K562 (cell line): ENCODE measurements around the gene OTULIN. TPM values are rescaled to one million over a fixed set of nuclear protein-coding genes. Genes with fewer than 3 reads are reported as not detected.

Experiments used
- ATAC-seq: fragments of 200-7000 bp; cut with Tn5 transposase; 3 replicates; pipeline ENCODE4 v1.9.1; 2020; ENCODE audit warnings: moderate library complexity
- BruUV-seq: library from RNA; stranded (reverse); fragments of 400-500 nt; replicated peaks from 2 replicates; lab custom pipeline; 2021; lab: Mats Ljungman, UMichigan
- CTCF ChIA-PET: fragments of 300-600 bp; formaldehyde crosslinking; extraction: SDS; loops from one replicate; lab custom pipeline; 2021; ENCODE audit warnings: low intra/inter-chr PET ratio; lab: Yijun Ruan, JAX
- POLR2A ChIA-PET: fragments of 300-600, 350-650 bp; sonication (Branson Sonifier 250); formaldehyde crosslinking; extraction: SDS; loops from one replicate; lab custom pipeline; 2021; ENCODE audit warnings: antibody characterized with exemption, inconsistent platforms; lab: Yijun Ruan, JAX
- DNase-seq, 4 experiments: peaks; one replicate each; pipeline versions ENCODE4 v3.0.0 to v3.0.0-alpha.2; 2011 to 2018; ENCODE audit warnings: low spot score in 3 of 4, mixed read lengths in 3 of 4; ENCODE audit errors: extremely low read depth in 1 of 4
- FAIRE-seq: peaks from 2 replicates; lab custom pipeline; 2011; peaks lifted over from hg19 to GRCh38; lab: Jason Lieb, UNC
- H2AFZ ChIP-seq: 2 replicates; pipeline ENCODE4 v1.6.0; 2011; ENCODE audit warnings: low read depth, low read length, control low read depth, inconsistent platforms
- H3K27ac ChIP-seq: fragments of 200-600 bp; 3 replicates; pipeline ENCODE4 v1.8.0; 2011; ENCODE audit warnings: low read depth, mild to moderate bottlenecking, control low read depth, inconsistent platforms, low read length, moderate library complexity, mixed read lengths; ENCODE audit errors: extremely low read depth
- H3K27me3 ChIP-seq, 2 experiments: fragments of 300-600 bp in 1 of 2; 2 replicates in 1 of 2; 3 replicates in 1 of 2; pipeline versions ENCODE4 v1.6.0 to v1.8.0; 2011; ENCODE audit warnings: inconsistent platforms in 2 of 2, low read length in 2 of 2, mild to moderate bottlenecking in 1 of 2, mixed read lengths in 1 of 2, moderate library complexity in 1 of 2; ENCODE audit not compliant: control insufficient read depth in 2 of 2, insufficient read depth in 2 of 2
- H3K36me3 ChIP-seq: fragments of 300-600 bp; 3 replicates; pipeline ENCODE4 v1.8.0; 2011; ENCODE audit warnings: mild to moderate bottlenecking, low read length, inconsistent platforms; ENCODE audit not compliant: control insufficient read depth, insufficient read depth
- H3K4me1 ChIP-seq, 2 experiments: fragments of 200-600 bp in 1 of 2; replicated peaks in 1 of 2; 2 replicates in 1 of 2; 3 replicates in 1 of 2; pipeline versions ENCODE4 v1.5.1 to v1.8.0; 2011; ENCODE audit warnings: inconsistent platforms in 2 of 2, low read length in 2 of 2, mild to moderate bottlenecking in 1 of 2, mixed read lengths in 1 of 2, moderate library complexity in 1 of 2; ENCODE audit not compliant: control insufficient read depth in 2 of 2, insufficient read depth in 2 of 2
- H3K4me2 ChIP-seq: 2 replicates; pipeline ENCODE4 v1.6.1; 2011; ENCODE audit warnings: low read length, control low read depth, inconsistent platforms, mixed read lengths; ENCODE audit not compliant: insufficient read depth
- H3K4me3 ChIP-seq: fragments of 200-600 bp; sonication (generic), shearing (Covaris generic); 2 replicates; pipeline ENCODE4 v1.5.1; 2016; ENCODE audit warnings: control low read depth, inconsistent platforms
- H3K79me2 ChIP-seq: fragments of 200-600 bp; 3 replicates; pipeline ENCODE4 v1.8.0; 2011; ENCODE audit warnings: low read length, inconsistent platforms; ENCODE audit not compliant: control insufficient read depth, insufficient read depth
- H3K9ac ChIP-seq, 2 experiments: 2 replicates each; pipeline versions ENCODE4 v1.6.0 to v1.6.1; 2011; ENCODE audit warnings: low read depth in 2 of 2, low read length in 2 of 2, control low read depth in 1 of 2, inconsistent platforms in 1 of 2, mild to moderate bottlenecking in 1 of 2, mixed read lengths in 1 of 2; ENCODE audit not compliant: insufficient read depth in 1 of 2
- H3K9me1 ChIP-seq: one replicate; pipeline ENCODE4 v1.6.0; 2011; ENCODE audit warnings: inconsistent platforms, mild to moderate bottlenecking, low read length, moderate library complexity; ENCODE audit not compliant: control insufficient read depth, insufficient read depth
- H3K9me3 ChIP-seq: replicated peaks from 2 replicates; pipeline ENCODE4 v1.5.1; 2011; ENCODE audit warnings: low read depth, low read length, inconsistent platforms; ENCODE audit not compliant: control insufficient read depth, insufficient read depth
- H4K20me1 ChIP-seq: replicated peaks from 2 replicates; pipeline ENCODE4 v1.6.1; 2011; ENCODE audit warnings: low read length, inconsistent platforms, mixed read lengths; ENCODE audit not compliant: control insufficient read depth, insufficient read depth
- CEBPG ChIP-seq, 3 experiments: fragments of 200-800 bp in 1 of 3; sonication (Bioruptor generic) in 1 of 3; sonication (generic) in 1 of 3; formaldehyde crosslinking in 1 of 3; IDR thresholded peaks in 2 of 3; conservative IDR thresholded peaks in 1 of 3; 2 replicates each; pipeline versions ENCODE4 v1.6.1 to v1.8.0; 2016 to 2022; ENCODE audit warnings: missing compliant biosample characterization in 2 of 3, missing genetic modification characterization in 2 of 3, mild to moderate bottlenecking in 1 of 3, missing genetic modification reagents in 1 of 3
- E2F6 ChIP-seq, 2 experiments: IDR thresholded peaks; 2 replicates each; pipeline ENCODE4 v1.6.1; 2011; ENCODE audit warnings: borderline replicate concordance in 1 of 2, control low read depth in 1 of 2, low read depth in 1 of 2, low read length in 1 of 2, mild to moderate bottlenecking in 1 of 2, mixed read lengths in 1 of 2, moderate library complexity in 1 of 2; ENCODE audit not compliant: insufficient read depth in 1 of 2, insufficient read length in 1 of 2, poor library complexity in 1 of 2, severe bottlenecking in 1 of 2; ENCODE audit errors: extremely low read depth in 1 of 2
- IFI16 ChIP-seq: fragments of 250-450 bp; sonication (Bioruptor Pico); IDR thresholded peaks from 2 replicates; pipeline ENCODE4 v2.1.2; 2022; ENCODE audit warnings: mild to moderate bottlenecking, inconsistent platforms
- NR3C1 ChIP-seq: sonication (generic); formaldehyde crosslinking; IDR thresholded peaks from 2 replicates; pipeline ENCODE4 v1.8.1; 2022; ENCODE audit warnings: missing genetic modification reagents
- POU5F1 ChIP-seq: fragments of 150-350 bp; IDR thresholded peaks from 2 replicates; pipeline ENCODE4 v1.6.1; 2014; ENCODE audit warnings: borderline replicate concordance, low read length, low read depth, mild to moderate bottlenecking; ENCODE audit not compliant: partially characterized antibody
- SP1 ChIP-seq: sonication (generic); formaldehyde crosslinking; IDR thresholded peaks from 2 replicates; pipeline ENCODE4 v1.8.1; 2022; ENCODE audit warnings: mild to moderate bottlenecking, missing genetic modification reagents
- WGBS: fragments of 100-300 bp; shearing (Covaris generic); methylation state at CpG from one replicate; pipeline ENCODE4 v1.1.6; 2016; ENCODE audit warnings: low coverage, mixed read lengths; ENCODE audit not compliant: insufficient coverage; ENCODE audit errors: missing lambda C conversion rate; 5-methylcytosine and 5-hydroxymethylcytosine counted together
- in situ Hi-C: fragments of 300-500 bp; cut with MboI; formaldehyde crosslinking; loops from 4 replicates; pipeline ENCODE4 v1.15.0; 2018; ENCODE audit warnings: inconsistent platforms, mixed read lengths
- intact Hi-C: fragments of 100-400 bp; cut with micrococcal nuclease; formaldehyde crosslinking; loops from 2 replicates; pipeline ENCODE4 v1.14.2; 2022
- polyA plus RNA-seq, 8 experiments: library from polyadenylated mRNA; depleted of rRNA in 4 of 8; stranded (reverse) in 5 of 8; unstranded in 3 of 8; fragments of >200 nt; fragmentation: Nextera tagmentation in 2 of 8; fragmentation: Illumina TruSeq in 1 of 8; extraction: Ambion mirVana in 2 of 8; extraction: Trizol in 1 of 8; gene quantifications; 2 replicates each; pipeline versions ENCODE4 v1.2.1 to v1.2.3, GENCODE V29; 2011 to 2014; ENCODE audit warnings: inconsistent platforms in 1 of 8, missing spikeins in 1 of 8
- total RNA-seq, 7 experiments: library from RNA; depleted of rRNA in 6 of 7; stranded (reverse); fragments of >200 nt in 6 of 7; fragmentation: Illumina TruSeq in 2 of 7; extraction: Trizol in 2 of 7; gene quantifications; 2 replicates each; pipeline versions ENCODE4 v1.2.1 to v1.2.3, GENCODE V29; 2011 to 2021; ENCODE audit warnings: low replicate concordance in 1 of 7

OTULIN gene
- total and polyA plus RNA-seq, 9 of the 15 experiments (the other 6 are each of a cell fraction or from before 2014, with no cell fraction given), result 3.3 to 33.6 (median 20.1) TPM

- TF ChIP-seq POU5F1 (no peak), CEBPG (CRISPR knock-in tag; IDR thresholded peaks at IDR 0.05) (no peak), CEBPG (tag; conservative IDR thresholded peaks at IDR 0.05 in 1 of 2, IDR thresholded peaks at IDR 0.05 in 1 of 2) (no peak)
Measured at GRCh38 chr5:14676320-14676719, 11.8 kb downstream of the OTULIN start (continued).

- Histone ChIP-seq H3K9me1 (peaks cover 5% of the 10 kb centered on the region), H2AFZ (no peak overlapping the region), H3K9me3 (no peaks in the 10 kb centered on the region), H3K4me2 (no peak overlapping the region), H4K20me1 (no peaks in the 10 kb centered on the region), H3K36me3 (peaks cover 78% of the 10 kb centered on the region), H3K27ac (no peak overlapping the region), H3K4me3 (no peak overlapping the region), H3K27me3 (no peaks in the 10 kb centered on the region), H3K9ac (peak overlapping the region in 1 of 2 experiments; percentile 19; a peak in 1 of 4 replicates)
- FAIRE-seq (no peak), DNase-seq (no peak)
- intact Hi-C loops, result no loop called here
- 89% methylated on average over 5 of the region's 5 CpGs for WGBS
- no TSS peak for BruUV-seq
- in situ Hi-C loops, result no loop called here
- CTCF ChIA-PET, result no interaction called here
- TF ChIP-seq IFI16 (CRISPR knock-in tag) (no peak), SP1 (CRISPR knock-in tag) (no peak), NR3C1 (CRISPR knock-in tag) (no peak), E2F6 (IDR thresholded peaks at IDR 0.05; ENCODE audit: borderline replicate concordance in 1 of 2, extremely low read depth in 1 of 2, insufficient read depth in 1 of 2, insufficient read length in 1 of 2, low read depth in 1 of 2, low read length in 1 of 2, poor library complexity in 1 of 2, severe bottlenecking in 1 of 2) (no peak)
- TF ChIP-seq, all 486 proteins: peak for 0
- no peak for ATAC-seq
- peaks cover 46% of the 10 kb centered on the region for H3K79me2 ChIP-seq
- H3K4me1 ChIP-seq, result peaks cover 5 to 21% of the 10 kb centered on the region in 2 experiments
- POLR2A ChIA-PET, result interaction anchor here (1.1 kb wide), 1 partner anchor 10 kb away, joined by 5 read pairs; no protein-coding TSS in a partner anchor
Measured at GRCh38 chr5:14678773-14679334, 14.3 kb downstream of the OTULIN start.
